GM19193 (cell line): ENCODE results near the gene PTGES3.

Experiments used
- POLR2A ChIP-seq: IDR thresholded peaks from 4 replicates; pipeline ENCODE4 v1.6.1; 2011; ENCODE audit not compliant: insufficient read depth, insufficient read length; ENCODE audit errors: extremely low read depth

PTGES3 gene

DNA sequence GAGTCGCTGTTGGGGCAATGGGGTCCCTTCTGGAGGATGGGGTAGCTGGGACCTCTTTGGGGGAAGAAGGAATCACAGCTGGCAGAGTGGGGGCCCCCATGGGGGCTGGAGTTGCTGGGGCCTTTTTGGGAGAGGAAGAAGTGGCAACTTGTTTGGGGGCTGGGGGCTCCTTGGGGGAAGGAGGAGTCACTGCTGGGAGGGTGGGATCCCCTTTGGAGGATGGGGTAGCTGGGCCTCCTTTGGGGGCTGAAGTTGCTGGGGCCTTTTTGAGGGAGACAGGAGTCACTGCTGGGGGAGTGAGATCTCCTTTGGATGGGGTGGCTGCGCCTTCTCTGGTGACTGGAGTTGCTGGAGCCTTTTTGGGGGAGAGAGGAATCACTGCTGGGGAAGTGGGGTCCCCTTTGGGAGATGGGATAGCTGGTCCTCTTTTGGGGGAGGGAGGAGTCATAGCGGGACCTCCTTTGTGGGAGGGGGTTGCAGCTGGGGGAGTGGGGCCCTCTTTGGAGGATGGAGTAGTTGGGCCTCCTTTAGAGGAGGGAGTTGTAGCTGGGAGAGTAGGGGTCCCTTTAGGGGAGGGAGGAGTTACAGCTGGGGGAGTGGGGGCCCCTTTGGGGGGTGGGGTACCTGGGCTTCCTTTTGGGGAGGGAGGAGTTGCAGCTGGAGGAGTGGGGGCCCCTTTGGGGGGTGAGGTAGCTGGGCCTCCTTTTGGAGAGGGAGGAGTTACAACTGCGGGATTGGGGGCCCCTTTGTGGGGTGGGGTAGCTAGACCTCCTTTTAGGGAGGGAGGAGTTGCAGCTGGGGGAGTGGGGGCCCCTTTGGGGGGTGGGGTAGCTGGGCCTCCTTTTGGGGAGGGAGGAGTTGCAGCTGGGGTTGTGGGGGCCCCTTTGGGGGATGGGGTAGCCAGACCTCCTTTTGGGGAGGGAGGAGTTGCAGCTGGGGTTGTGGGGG lies 29.1 kb upstream of the PTGES3 start:
- no peak for TF ChIP-seq POLR2A

- no peak for TF ChIP-seq POLR2A
These were observed 28.4 kb upstream of the PTGES3 start for GRCh38 chr12:56716458-56716857.

- peak; percentile 24 for TF ChIP-seq POLR2A
These were observed 27.7 kb upstream of the PTGES3 start for GRCh38 chr12:56715798-56716197.

GRCh38 chr12:56714431-56714929 lies 26.4 kb upstream of the PTGES3 start:
- TF ChIP-seq POLR2A, result no peak

DNA sequence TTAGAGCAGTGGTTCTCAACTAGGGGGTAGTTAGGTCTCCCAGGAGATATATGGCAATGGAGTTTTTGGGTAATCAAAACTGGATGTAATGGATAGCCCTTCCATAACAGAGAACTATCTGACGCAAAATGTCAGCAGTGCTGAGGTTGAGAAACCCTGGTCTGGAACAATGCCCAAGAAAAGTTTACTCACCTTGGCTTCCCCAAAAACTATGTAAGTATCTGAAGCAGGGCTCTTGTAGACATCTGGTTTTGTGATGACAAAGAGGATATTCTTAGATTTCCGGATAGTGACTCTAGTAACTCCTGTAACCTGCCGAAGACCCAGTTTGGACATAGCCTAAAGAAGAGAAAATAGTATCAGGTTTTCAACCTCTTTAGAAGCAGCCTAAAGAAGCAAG lies 25.3 kb upstream of the PTGES3 start:
- TF ChIP-seq POLR2A, result no peak

DNA sequence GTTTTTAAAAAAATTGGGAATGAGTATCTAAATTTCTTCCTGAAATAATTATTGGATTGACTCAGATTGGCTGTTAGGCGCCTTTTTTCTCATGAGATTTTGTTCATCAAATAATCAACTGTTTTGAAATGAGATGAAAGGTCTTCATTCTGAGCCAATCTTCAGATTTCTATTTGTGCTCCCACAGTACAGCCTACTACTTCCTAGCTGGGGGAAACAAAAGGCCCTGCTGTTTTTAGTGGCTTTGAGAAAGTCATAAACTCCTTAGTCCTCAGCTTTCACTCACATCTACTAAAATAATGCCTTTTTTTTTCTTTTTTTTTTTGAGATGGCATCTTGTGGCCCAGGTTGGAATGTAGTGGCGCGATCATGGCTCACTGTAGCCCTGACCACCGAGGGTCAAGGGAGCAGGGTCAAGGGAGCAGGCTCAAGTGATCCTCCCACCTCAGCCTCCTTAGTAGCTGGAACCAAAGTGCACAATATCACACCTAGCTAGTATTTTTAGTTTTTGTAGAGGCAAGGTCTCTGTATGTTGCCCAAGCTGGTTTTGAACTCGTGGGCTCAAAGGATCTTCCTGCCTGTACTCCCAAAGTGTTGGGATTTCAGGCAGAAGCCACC lies 21.8 kb upstream of the PTGES3 start:
- TF ChIP-seq POLR2A, result no peak

- TF ChIP-seq POLR2A, result no peak
These were observed 11.1 kb upstream of the PTGES3 start for GRCh38 chr12:56699020-56699661.

DNA sequence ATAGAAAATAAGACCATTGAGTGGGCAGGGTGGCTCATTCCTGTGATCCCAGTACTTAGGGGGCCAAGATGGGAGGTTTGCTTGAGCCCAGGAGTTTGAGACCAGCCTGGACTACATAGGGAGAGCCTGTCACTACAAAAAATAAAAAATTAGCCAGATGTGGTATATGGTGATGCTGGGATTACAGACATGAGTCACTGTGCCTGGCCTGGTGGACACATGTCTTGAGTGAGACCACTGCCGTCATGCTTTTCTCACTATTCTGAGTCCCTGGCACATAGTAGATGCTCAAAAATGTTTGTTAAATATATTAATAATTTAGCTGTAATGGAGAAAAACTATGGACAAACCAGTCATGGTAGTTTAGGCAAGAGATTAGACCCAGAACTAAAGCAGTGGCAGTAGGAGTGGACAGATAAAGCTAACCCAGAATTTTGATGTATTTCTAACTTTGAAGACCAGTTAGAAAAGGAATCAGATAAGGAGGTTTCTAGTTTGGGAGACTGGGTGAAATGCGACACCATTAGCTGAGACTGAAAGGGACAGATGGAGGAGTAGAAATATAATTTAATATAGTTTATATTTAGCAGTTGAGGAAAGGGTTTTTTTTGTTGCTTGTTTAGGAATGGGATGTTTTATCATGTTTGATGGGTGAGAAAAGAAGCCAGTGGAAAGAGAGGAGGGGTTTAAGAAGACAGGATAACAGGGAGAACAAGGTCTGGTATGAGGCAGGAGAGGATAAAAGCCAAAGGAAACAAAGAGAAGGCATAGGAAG lies 7.4 kb upstream of the PTGES3 start:
- TF ChIP-seq POLR2A, result no peak

GRCh38 chr12:56694161-56694560 lies 6.1 kb upstream of the PTGES3 start:
- TF ChIP-seq POLR2A, result no peak

GRCh38 chr12:56688846-56689109 lies 694 bp upstream of the PTGES3 start:
- no peak for TF ChIP-seq POLR2A

GRCh38 chr12:56687223-56688128 lies 608 bp downstream of the PTGES3 start:
- peak; percentile 63 for TF ChIP-seq POLR2A

- TF ChIP-seq POLR2A, result no peak
These were observed 3.2 kb downstream of the PTGES3 start for GRCh38 chr12:56684745-56685359.

DNA sequence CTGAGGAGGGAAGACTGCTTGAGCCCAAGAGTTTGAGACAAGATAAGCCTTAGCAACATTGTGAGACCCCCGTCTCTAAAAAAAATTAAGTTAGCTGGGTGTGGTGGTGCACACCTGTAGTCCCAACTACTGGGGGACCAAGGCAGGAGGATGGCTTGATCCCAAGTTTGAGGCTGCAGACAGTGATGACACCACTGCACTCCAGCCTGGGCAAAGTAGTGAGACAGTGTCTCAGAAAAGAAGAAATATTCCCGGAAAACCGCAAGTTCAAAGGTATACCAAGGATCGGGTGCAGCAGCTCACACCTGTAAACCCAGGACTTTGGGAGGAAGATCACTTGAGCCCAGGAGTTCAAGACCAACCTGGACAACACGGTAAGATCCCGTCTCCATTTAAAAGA lies 5.8 kb downstream of the PTGES3 start:
- TF ChIP-seq POLR2A, result no peak
